ENCODE measurements around the gene CD1D. TPM values are rescaled to one million over a fixed set of nuclear protein-coding genes. Genes with fewer than 3 reads are reported as not detected.
"Not testable (repeated sequence)": the region's sequence is repeated elsewhere in the genome, so short reads cannot be mapped to it uniquely, and the experiment has no call there.

CD1D gene
- total RNA-seq, 1 experiment from 2014 or later = not detected

GRCh38 chr1:158212320-158212719, 31.6 kb downstream of the CD1D start:
- ChIA-PET CTCF (no interaction called here), RAD21 (ENCODE audit: low non-redundant PET in 1 of 2, low total read pairs in 2 of 2, uncharacterized antibody in 2 of 2, unreplicated experiment in 2 of 2) (no interaction called here), POLR2A (no interaction called here)
- Histone ChIP-seq H3K9me2 (ENCODE audit: insufficient read depth) (no peaks in the 10 kb centered on the region), H3K36me3 (ENCODE audit: control insufficient read depth in 1 of 2, insufficient read depth in 2 of 2, low read length in 2 of 2) (no peaks in the 10 kb centered on the region), H3K27ac (ENCODE audit: low read depth, low read length) (no peak overlapping the region), H3K4me2 (ENCODE audit: low read length) (no peak overlapping the region), H3K9ac (ENCODE audit: low read length) (no peak overlapping the region), H3K27me3 (ENCODE audit: insufficient read depth, low read length) (peaks cover 9% of the 10 kb centered on the region; the same call in 1 of the 2 replicates), H2AFZ (ENCODE audit: low read depth, low read length, poor library complexity, severe bottlenecking) (no peak overlapping the region), H4K20me1 (ENCODE audit: insufficient read depth) (no peaks in the 10 kb centered on the region), H3K79me2 (ENCODE audit: insufficient read depth, low read length) (no peaks in the 10 kb centered on the region), H3K4me3 (replicated peaks in 1 of 2; ENCODE audit: low read depth in 1 of 2, low read length in 2 of 2) (no peak overlapping the region), H3K4me1 (ENCODE audit: control insufficient read depth in 1 of 2, insufficient read depth in 2 of 2, low read length in 2 of 2) (no peaks in the 10 kb centered on the region), H3K9me3 (ENCODE audit: control insufficient read depth in 1 of 2, insufficient read depth in 1 of 2, low read depth in 1 of 2, low read length in 2 of 2) (no peaks in the 10 kb centered on the region)
- BruUV-seq (replicated peaks) = no TSS peak
- intact Hi-C loops (cut with micrococcal nuclease) = no loop called here
- peak; percentile 40 for ATAC-seq
- DNase-seq (ENCODE audit: low read depth, low spot score) = no peak
- TF ChIP-seq REST (IDR thresholded peaks at IDR 0.05; ENCODE audit: low read depth) (no peak), SIN3A (IDR thresholded peaks at IDR 0.05; ENCODE audit: low read depth) (no peak), EGR1 (IDR thresholded peaks at IDR 0.05; ENCODE audit: low read depth) (no peak), JUND (IDR thresholded peaks at IDR 0.05) (no peak), SRF (IDR thresholded peaks at IDR 0.05; ENCODE audit: low read depth) (no peak), ZFX (IDR thresholded peaks at IDR 0.05) (no peak), TCF7L2 (IDR thresholded peaks at IDR 0.05; ENCODE audit: borderline replicate concordance, extremely low read depth, insufficient read depth, insufficient read length) (no peak), CTCF (IDR thresholded peaks at IDR 0.05 in 2 of 3, conservative IDR thresholded peaks at IDR 0.05 in 1 of 3; ENCODE audit: borderline replicate concordance in 1 of 3, insufficient read depth in 1 of 3, low read depth in 2 of 3, low read length in 2 of 3) (no peak), CEBPB (IDR thresholded peaks at IDR 0.05; ENCODE audit: low read depth) (no peak)

GRCh38 chr1:158223445-158223844, 42.8 kb downstream of the CD1D start:
- RAD21 ChIA-PET (ENCODE audit: low non-redundant PET in 1 of 2, low total read pairs in 2 of 2, uncharacterized antibody in 2 of 2, unreplicated experiment in 2 of 2); H3K36me3 ChIP-seq (ENCODE audit: control insufficient read depth in 1 of 2, insufficient read depth in 2 of 2, low read length in 2 of 2); H3K27me3 ChIP-seq (ENCODE audit: insufficient read depth, low read length); BruUV-seq (replicated peaks); POLR2A ChIA-PET; DNase-seq (ENCODE audit: low read depth, low spot score); CTCF ChIA-PET; intact Hi-C loops (cut with micrococcal nuclease); H3K27ac ChIP-seq (ENCODE audit: low read depth, low read length); H3K4me2 ChIP-seq (ENCODE audit: low read length); H3K9me2 ChIP-seq (ENCODE audit: insufficient read depth); ATAC-seq; H2AFZ ChIP-seq (ENCODE audit: low read depth, low read length, poor library complexity, severe bottlenecking); H3K9me3 ChIP-seq (ENCODE audit: control insufficient read depth in 1 of 2, insufficient read depth in 1 of 2, low read depth in 1 of 2, low read length in 2 of 2); H3K9ac ChIP-seq (ENCODE audit: low read length); H3K79me2 ChIP-seq (ENCODE audit: insufficient read depth, low read length); H4K20me1 ChIP-seq (ENCODE audit: insufficient read depth); H3K4me1 ChIP-seq (ENCODE audit: control insufficient read depth in 1 of 2, insufficient read depth in 2 of 2, low read length in 2 of 2); H3K4me3 ChIP-seq (replicated peaks in 1 of 2; ENCODE audit: low read depth in 1 of 2, low read length in 2 of 2): not testable (repeated sequence)

All from HCT116 (cell line).